Esophagus muscularis mucosa (tissue), 4 donors: Measurements from ENCODE around the gene ADAMTS13.

ENCODE experiments used
- CTCF ChIP-seq, 3 experiments: fragments of 200-600 bp in 2 of 3; fragments of 450-650 bp in 1 of 3; sonication (generic) in 2 of 3; IDR thresholded peaks; one replicate each; pipeline ENCODE4 v1.5.1; 2017 to 2019; ENCODE audit warnings: antibody characterized with exemption in 3 of 3, mild to moderate bottlenecking in 2 of 3, moderate library complexity in 1 of 3
- EP300 ChIP-seq: sonication (generic); formaldehyde crosslinking; IDR thresholded peaks from one replicate; pipeline ENCODE4 v1.6.1; 2017; ENCODE audit warnings: antibody characterized with exemption
- POLR2A ChIP-seq: fragments of 450-650 bp; IDR thresholded peaks from one replicate; pipeline ENCODE4 v1.6.1; 2017; ENCODE audit warnings: antibody characterized with exemption, moderate library complexity, mild to moderate bottlenecking, low read depth
- POLR2AphosphoS5 ChIP-seq, 2 donors: sonication (generic); formaldehyde crosslinking; IDR thresholded peaks; one replicate each; pipeline ENCODE4 v1.6.1; 2017; ENCODE audit warnings: antibody characterized with exemption in 2 of 2

DNA sequence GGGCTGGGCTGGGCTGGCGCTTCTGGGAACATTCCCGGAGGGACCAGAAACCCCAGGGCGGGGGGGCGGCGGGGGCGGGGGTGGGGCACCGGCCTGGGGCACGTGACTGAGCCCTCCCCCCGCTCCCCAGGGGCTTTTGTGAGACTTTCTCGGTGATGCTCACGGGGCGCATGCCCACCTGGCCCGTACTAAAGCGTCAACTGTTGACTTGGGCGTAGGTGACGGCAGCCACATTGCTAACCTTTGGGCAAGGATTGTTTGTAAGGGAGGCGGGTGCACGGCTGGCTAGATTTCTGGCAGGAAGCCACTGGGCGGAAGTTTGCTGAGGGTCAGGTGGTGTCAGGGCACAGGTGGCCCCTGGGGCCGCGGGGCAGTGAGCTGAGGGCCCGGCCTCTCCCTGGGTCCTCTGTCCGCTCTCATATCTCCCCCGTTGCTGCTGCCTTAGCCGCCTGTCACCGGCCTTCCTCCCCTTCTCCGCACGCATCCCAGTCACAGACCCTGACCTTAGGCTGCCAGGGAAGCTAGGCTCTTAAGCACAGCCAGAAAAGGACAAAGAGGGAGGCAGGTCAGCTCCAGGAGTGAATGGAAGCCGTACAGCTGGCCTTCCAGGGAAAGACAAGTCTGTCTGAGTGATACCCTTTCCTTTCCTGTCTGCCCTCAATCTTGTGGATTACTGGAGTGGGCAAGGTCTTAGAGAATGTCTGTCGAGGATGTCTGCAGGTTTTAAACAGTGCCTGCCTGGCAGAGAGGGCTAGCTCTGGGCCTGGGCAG is 38.4 kb downstream of the ADAMTS13 start:
- TF ChIP-seq CTCF (IDR thresholded peaks at IDR 0.05) (no peak), POLR2A (no peak), POLR2AphosphoS5 (IDR thresholded peaks at IDR 0.05) (peak in 1 of 2 donors; percentile 6), EP300 (no peak)
